Measurements from ENCODE around the gene IQSEC3.
"Not testable (repeated sequence)": the region's sequence is repeated elsewhere in the genome, so short reads cannot be mapped to it uniquely, and the experiment has no call there.

The IQSEC3 gene

DNA sequence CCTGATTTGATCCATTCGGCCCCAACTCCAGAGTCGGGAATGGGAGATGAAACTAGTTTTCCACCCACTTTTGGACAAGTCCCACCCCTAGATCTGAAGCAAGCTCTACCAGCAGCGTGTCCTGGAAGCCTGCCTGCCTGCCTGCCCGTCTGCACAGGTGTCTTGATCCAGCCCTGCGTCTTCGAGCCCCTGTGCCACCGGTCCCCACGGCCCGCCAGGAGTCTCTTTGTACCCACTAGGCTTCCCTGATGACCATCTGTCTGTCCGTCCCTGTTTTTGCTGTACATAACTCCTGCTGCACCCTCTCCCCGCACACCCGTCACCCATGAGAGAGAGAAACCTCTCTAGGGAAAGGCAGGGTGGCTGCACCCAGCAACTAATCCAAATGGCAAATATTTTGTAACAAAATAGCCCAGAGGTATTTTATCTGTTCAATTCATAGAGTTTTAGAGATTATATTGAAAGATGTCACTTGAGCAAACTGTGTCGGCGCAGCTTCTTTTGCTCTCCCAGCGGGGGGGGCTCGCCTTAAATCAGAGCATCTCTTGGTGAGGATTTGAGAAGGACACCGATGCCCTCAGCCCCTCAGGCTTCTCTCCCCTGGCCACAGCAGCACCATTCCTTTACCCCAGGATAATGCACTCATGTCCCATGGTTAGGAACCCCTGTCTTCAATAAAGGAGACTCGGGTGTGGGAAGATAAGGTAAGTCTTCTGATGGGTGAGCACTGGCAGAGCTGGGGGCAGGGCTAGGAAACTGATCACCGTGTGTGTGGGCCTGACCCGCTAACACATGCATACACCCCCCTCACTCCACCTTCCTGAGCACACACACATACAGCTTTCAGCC is 111.6 kb downstream of the IQSEC3 start:
- no peak for DNase-seq (ENCODE audit: low read depth)

GRCh38 chr12:178829-179109 is 112.2 kb downstream of the IQSEC3 start:
- no peak for DNase-seq (ENCODE audit: low read depth)

GRCh38 chr12:179131-179884 is 112.7 kb downstream of the IQSEC3 start:
- DNase-seq (ENCODE audit: low read depth), result no peak

DNA sequence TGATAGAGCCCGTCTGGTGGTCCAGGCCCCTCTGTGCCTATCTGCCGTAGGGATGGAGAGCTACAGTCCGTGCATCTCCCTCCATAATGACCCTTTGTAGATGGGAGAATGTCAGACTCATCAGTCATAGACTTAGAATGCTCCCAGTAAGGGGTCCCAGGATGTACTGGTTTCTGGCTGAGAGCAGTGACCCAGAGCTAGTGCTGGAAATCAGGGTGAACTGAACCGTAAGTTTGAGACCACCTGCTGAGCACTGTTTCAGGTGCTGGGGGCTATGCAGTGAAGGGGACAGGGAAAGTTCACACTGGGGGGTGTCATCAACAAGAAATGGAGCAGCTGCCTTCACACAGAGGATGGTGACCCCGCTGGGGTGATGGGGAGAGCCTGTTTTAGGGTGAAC is 113.3 kb downstream of the IQSEC3 start:
- DNase-seq (ENCODE audit: low read depth), result no peak

- no peak for DNase-seq (ENCODE audit: low read depth)
Measured at GRCh38 chr12:180445-180844, 113.9 kb downstream of the IQSEC3 start.

- no peak for DNase-seq (ENCODE audit: low read depth)
Measured at GRCh38 chr12:181921-182320, 115.4 kb downstream of the IQSEC3 start.

- no peak for DNase-seq (ENCODE audit: low read depth)
Measured at GRCh38 chr12:182381-182892, 115.9 kb downstream of the IQSEC3 start.

DNA sequence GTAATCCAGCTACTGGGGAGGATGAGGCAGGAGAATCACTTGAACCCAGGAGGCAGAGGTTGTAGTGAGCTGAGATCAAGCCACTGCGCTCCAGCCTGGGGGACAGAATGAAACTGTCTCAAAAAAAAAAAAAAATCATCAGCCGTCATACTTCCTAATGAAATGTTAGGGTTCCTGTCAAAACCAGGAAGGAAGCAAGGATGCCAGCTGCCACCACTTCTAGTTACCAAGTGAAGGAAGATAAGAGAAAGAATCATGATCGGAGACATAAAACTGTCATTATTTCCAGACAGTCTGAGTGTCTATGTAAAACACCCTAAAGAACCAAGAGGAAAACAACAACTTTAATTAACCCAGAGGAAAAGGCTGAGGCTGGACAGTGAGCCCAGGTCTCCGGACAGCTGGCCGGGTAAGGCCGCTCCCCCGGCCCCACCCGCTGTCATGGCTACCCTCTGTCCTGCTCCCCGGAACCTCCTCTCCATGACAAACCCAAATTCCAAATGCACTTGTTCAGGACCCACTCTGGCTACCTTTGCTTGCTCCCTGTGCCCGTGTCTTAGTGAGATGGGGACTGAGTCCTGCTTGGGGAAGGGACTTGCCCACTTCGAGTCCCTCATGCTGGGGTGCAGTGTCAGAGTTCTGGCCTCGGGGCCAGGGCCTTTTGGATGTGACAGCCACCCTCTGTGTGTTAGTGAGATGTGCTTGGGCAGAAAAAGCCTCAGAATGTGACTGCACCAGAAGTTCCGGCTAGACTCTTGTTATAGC is 118.4 kb downstream of the IQSEC3 start:
- DNase-seq (ENCODE audit: low read depth), result no peak

GRCh38 chr12:185576-185955 is 119.0 kb downstream of the IQSEC3 start:
- no peak for DNase-seq (ENCODE audit: low read depth)

- no peak for DNase-seq (ENCODE audit: low read depth)
Measured at GRCh38 chr12:186006-186625, 119.5 kb downstream of the IQSEC3 start.

GRCh38 chr12:187986-188909 is 121.7 kb downstream of the IQSEC3 start:
- not testable (repeated sequence) for DNase-seq (ENCODE audit: low read depth)

DNA sequence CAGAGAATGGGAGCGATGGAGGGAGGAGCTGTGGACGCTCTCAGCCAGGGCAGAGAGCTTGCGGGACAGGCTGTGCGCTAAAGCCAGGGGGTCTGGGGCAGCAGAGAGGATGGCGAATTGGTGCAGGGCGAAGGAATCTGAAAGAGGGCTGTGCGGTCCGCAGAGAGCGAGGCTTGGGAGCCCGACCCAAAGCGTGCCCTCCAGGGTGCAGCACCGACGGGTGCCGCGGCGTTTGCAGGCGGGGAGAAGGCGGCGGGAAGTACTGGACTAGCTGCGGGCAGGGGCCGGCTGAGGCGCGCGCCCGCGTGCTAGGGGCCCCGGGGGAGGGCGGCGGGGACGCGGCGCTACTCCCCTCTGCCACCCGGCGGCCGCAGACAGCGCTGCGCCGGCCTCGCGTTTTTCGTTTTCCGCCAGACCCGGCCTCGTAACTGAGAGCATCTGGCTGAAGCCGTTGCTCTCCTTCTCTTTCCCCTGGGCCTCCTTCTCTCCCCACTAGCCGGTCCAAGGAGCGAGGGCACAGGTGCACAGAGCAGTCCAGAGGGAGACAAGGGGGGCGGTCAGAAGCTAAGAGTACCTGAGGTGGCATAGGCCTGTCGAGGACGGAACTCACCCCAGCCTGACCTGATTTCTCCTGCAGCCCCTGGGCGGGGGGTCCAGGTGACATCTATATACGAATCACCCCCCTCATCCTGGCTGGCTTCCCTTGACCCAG is 122.5 kb downstream of the IQSEC3 start:
- DNase-seq (ENCODE audit: low read depth), result no peak

DNA sequence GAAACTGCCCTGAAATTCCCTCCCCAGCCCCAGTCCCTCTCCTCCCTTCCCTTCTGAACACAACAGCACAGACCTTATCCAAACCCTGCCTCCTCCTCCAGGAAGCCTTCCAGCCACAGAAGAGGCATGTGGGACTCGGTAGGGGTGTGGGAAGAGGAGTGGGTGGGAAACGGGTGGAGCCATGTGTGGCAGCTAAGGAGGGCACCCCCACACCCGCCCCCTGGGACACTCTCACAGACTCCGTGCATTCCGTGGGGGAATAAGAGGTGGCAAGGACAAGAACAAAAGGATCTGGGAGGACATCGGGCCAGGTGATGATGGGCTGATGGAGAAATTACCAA is 123.0 kb downstream of the IQSEC3 start:
- no peak for DNase-seq (ENCODE audit: low read depth)

GRCh38 chr12:190881-191280 is 124.3 kb downstream of the IQSEC3 start:
- no peak for DNase-seq (ENCODE audit: low read depth)

- DNase-seq (ENCODE audit: low read depth), result no peak
Measured at GRCh38 chr12:191541-191940, 125.0 kb downstream of the IQSEC3 start.

GRCh38 chr12:193261-193660 is 126.7 kb downstream of the IQSEC3 start:
- DNase-seq (ENCODE audit: low read depth), result no peak

GRCh38 chr12:194276-194675 is 127.7 kb downstream of the IQSEC3 start:
- no peak for DNase-seq (ENCODE audit: low read depth)

DNA sequence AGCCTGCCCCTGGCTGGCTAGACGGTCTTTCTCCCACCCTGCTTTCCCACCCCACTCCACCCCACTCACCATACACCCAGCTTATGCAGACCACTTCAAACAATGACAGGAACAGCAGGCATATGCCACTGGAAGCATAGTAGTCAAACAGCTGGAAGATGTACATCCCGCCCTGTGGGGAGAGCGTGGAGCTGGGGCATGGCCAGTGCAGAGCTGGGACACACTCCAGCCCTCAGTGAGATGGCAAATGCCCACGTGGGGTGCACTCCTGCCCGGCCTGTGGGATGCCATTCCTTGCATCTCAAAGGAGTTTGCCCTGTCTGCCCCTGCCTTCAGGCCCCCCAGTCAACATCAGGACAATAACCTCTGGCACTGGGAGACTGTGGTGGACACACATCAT is 128.6 kb downstream of the IQSEC3 start:
- DNase-seq (ENCODE audit: low read depth), result no peak

- no peak for DNase-seq (ENCODE audit: low read depth)
Measured at GRCh38 chr12:195951-196350, 129.4 kb downstream of the IQSEC3 start.

DNA sequence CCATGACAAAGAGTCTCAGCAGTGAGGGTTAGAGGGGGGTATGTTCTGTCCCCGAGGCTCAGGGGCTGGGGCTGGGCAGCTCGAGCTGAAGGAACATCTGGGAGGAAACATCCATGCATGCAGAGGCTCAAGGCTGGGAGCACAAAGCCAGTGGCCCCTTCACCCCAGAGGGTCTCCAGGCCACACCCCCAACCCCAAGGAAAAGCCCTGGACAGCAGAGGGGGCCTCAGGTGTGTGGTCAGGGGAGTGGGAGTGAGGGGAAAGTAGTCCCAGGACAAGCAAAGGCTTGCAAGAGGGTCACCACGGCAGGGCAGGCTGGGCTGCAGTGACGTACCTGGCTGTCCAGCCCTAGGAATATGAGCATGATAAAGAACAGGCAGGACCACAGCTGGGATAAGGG is 129.9 kb downstream of the IQSEC3 start:
- no peak for DNase-seq (ENCODE audit: low read depth)

- no peak for DNase-seq (ENCODE audit: low read depth)
Measured at GRCh38 chr12:197347-197746, 130.8 kb downstream of the IQSEC3 start.

Measured in GM04504 (cell line).